Measurements from ENCODE around the gene CNOT6L.

GRCh38 chr4:77815636-77816035 lies 3.5 kb downstream of the CNOT6L start:
- TF ChIP-seq CTCF (IDR thresholded peaks at IDR 0.05) (no peak), POLR2A (IDR thresholded peaks at IDR 0.05) (no peak)
